Dendritic cell treated with granulocyte-macrophage colony-stimulating factor and Interleukin-4, amounts not matched to agents 40 ng/mL and 50 ng/mL, for 4 days (primary cell): ENCODE data around the gene ACTN1.

ENCODE experiments used
- H3K27ac Mint-ChIP-seq: one replicate; pipeline ENCODE4 v1.8.0; 2022; ENCODE audit warnings: mild to moderate bottlenecking, mixed read lengths
- H3K27me3 Mint-ChIP-seq: one replicate; pipeline ENCODE4 v1.8.0; 2022; ENCODE audit warnings: mild to moderate bottlenecking, mixed read lengths
- H3K36me3 Mint-ChIP-seq: one replicate; pipeline ENCODE4 v1.8.0; 2022; ENCODE audit warnings: low read depth, mixed read lengths
- H3K4me1 Mint-ChIP-seq: one replicate; pipeline ENCODE4 v1.8.0; 2022; ENCODE audit warnings: low read depth, mixed read lengths
- H3K4me3 Mint-ChIP-seq: one replicate; pipeline ENCODE4 v1.8.0; 2022; ENCODE audit warnings: mild to moderate bottlenecking, moderate library complexity, mixed read lengths
- H3K9me3 Mint-ChIP-seq: one replicate; pipeline ENCODE4 v1.8.0; 2022; ENCODE audit warnings: mixed read lengths
- intact Hi-C: fragments of 100-400 bp; cut with micrococcal nuclease; formaldehyde crosslinking; loops from one replicate; pipeline ENCODE4 v1.15.0; 2022

ACTN1 gene

GRCh38 chr14:69004731-69005431 lies 25.8 kb upstream of the ACTN1 start:
- Mint-ChIP-seq H3K27me3 (peaks cover 9% of the 10 kb centered on the region), H3K4me3 (no peak overlapping the region), H3K27ac (peak overlapping the region; percentile 4), H3K36me3 (no peaks in the 10 kb centered on the region), H3K9me3 (no peaks in the 10 kb centered on the region), H3K4me1 (peaks cover 5% of the 10 kb centered on the region)
- intact Hi-C loops = no loop called here

GRCh38 chr14:69003626-69004025 lies 24.5 kb upstream of the ACTN1 start:
- Mint-ChIP-seq H3K4me1 (peaks cover 5% of the 10 kb centered on the region), H3K36me3 (no peaks in the 10 kb centered on the region), H3K27me3 (peaks cover 9% of the 10 kb centered on the region), H3K4me3 (no peak overlapping the region), H3K27ac (no peak overlapping the region), H3K9me3 (no peaks in the 10 kb centered on the region)
- intact Hi-C loops = no loop called here

- no peaks in the 10 kb centered on the region for H3K9me3 Mint-ChIP-seq
- H3K4me1 Mint-ChIP-seq = peaks cover 5% of the 10 kb centered on the region
- no peak overlapping the region for H3K4me3 Mint-ChIP-seq
- no peaks in the 10 kb centered on the region for H3K36me3 Mint-ChIP-seq
- H3K27me3 Mint-ChIP-seq = peaks cover 9% of the 10 kb centered on the region
- intact Hi-C loops = no loop called here
- H3K27ac Mint-ChIP-seq = no peak overlapping the region
These were observed 23.0 kb upstream of the ACTN1 start for GRCh38 chr14:69002069-69002468.

GRCh38 chr14:69001375-69001774 lies 22.3 kb upstream of the ACTN1 start:
- intact Hi-C loops = no loop called here
- no peak overlapping the region for H3K27ac Mint-ChIP-seq
- H3K27me3 Mint-ChIP-seq = peaks cover 9% of the 10 kb centered on the region
- no peaks in the 10 kb centered on the region for H3K9me3 Mint-ChIP-seq
- peaks cover 5% of the 10 kb centered on the region for H3K4me1 Mint-ChIP-seq
- no peak overlapping the region for H3K4me3 Mint-ChIP-seq
- H3K36me3 Mint-ChIP-seq = no peaks in the 10 kb centered on the region

- Mint-ChIP-seq H3K9me3 (no peaks in the 10 kb centered on the region), H3K27ac (no peak overlapping the region), H3K36me3 (no peaks in the 10 kb centered on the region), H3K4me1 (peaks cover 6% of the 10 kb centered on the region), H3K27me3 (peaks cover 2% of the 10 kb centered on the region), H3K4me3 (no peak overlapping the region)
- intact Hi-C loops = no loop called here
These were observed 19.0 kb upstream of the ACTN1 start for GRCh38 chr14:68998062-68998461.

- Mint-ChIP-seq H3K4me3 (no peak overlapping the region), H3K9me3 (no peaks in the 10 kb centered on the region), H3K36me3 (no peaks in the 10 kb centered on the region), H3K4me1 (peaks cover 6% of the 10 kb centered on the region), H3K27ac (no peak overlapping the region), H3K27me3 (peaks cover 2% of the 10 kb centered on the region)
- intact Hi-C loops = no loop called here
These were observed 16.6 kb upstream of the ACTN1 start for GRCh38 chr14:68995731-68996130.

GRCh38 chr14:68994056-68994455 lies 15.0 kb upstream of the ACTN1 start:
- intact Hi-C loops = no loop called here

GRCh38 chr14:68987653-68988036 lies 8.5 kb upstream of the ACTN1 start:
- no peaks in the 10 kb centered on the region for H3K36me3 Mint-ChIP-seq

More at GRCh38 chr14:68994056-68994455, 15.0 kb upstream of the ACTN1 start:
- H3K36me3 Mint-ChIP-seq = no peaks in the 10 kb centered on the region
- H3K9me3 Mint-ChIP-seq = no peaks in the 10 kb centered on the region
- H3K27ac Mint-ChIP-seq = no peak overlapping the region
- peaks cover 2% of the 10 kb centered on the region for H3K27me3 Mint-ChIP-seq
- peaks cover 6% of the 10 kb centered on the region for H3K4me1 Mint-ChIP-seq
- H3K4me3 Mint-ChIP-seq = no peak overlapping the region

GRCh38 chr14:68986926-68987652 lies 8.0 kb upstream of the ACTN1 start:
- Mint-ChIP-seq H3K36me3 (no peaks in the 10 kb centered on the region), H3K9me3 (no peaks in the 10 kb centered on the region), H3K27me3 (peaks cover 15% of the 10 kb centered on the region), H3K27ac (no peak overlapping the region), H3K4me1 (no peaks in the 10 kb centered on the region), H3K4me3 (no peak overlapping the region)
- intact Hi-C loops = no loop called here

More at GRCh38 chr14:68987653-68988036, 8.5 kb upstream of the ACTN1 start:
- Mint-ChIP-seq H3K27ac (no peak overlapping the region), H3K4me3 (no peak overlapping the region), H3K27me3 (peaks cover 12% of the 10 kb centered on the region), H3K4me1 (no peaks in the 10 kb centered on the region), H3K9me3 (no peaks in the 10 kb centered on the region)
- intact Hi-C loops = no loop called here

- Mint-ChIP-seq H3K27me3 (peaks cover 20% of the 10 kb centered on the region), H3K4me3 (no peak overlapping the region), H3K4me1 (no peaks in the 10 kb centered on the region), H3K27ac (no peak overlapping the region), H3K9me3 (no peaks in the 10 kb centered on the region), H3K36me3 (no peaks in the 10 kb centered on the region)
- intact Hi-C loops = no loop called here
These were observed 7.1 kb upstream of the ACTN1 start for GRCh38 chr14:68986225-68986624.

- Mint-ChIP-seq H3K9me3 (no peaks in the 10 kb centered on the region), H3K4me3 (no peak overlapping the region), H3K4me1 (peaks cover 7% of the 10 kb centered on the region), H3K27me3 (peaks cover 23% of the 10 kb centered on the region), H3K27ac (no peak overlapping the region), H3K36me3 (no peaks in the 10 kb centered on the region)
- intact Hi-C loops = no loop called here
These were observed 5.6 kb upstream of the ACTN1 start for GRCh38 chr14:68984686-68985085.

GRCh38 chr14:68983191-68983590 lies 4.1 kb upstream of the ACTN1 start:
- peaks cover 7% of the 10 kb centered on the region for H3K4me1 Mint-ChIP-seq
- H3K27me3 Mint-ChIP-seq = peaks cover 23% of the 10 kb centered on the region
- intact Hi-C loops = no loop called here
- H3K4me3 Mint-ChIP-seq = no peak overlapping the region
- peaks cover 3% of the 10 kb centered on the region for H3K36me3 Mint-ChIP-seq
- no peaks in the 10 kb centered on the region for H3K9me3 Mint-ChIP-seq
- H3K27ac Mint-ChIP-seq = no peak overlapping the region

GRCh38 chr14:68982581-68982980 lies 3.5 kb upstream of the ACTN1 start:
- intact Hi-C loops = no loop called here
- Mint-ChIP-seq H3K36me3 (peaks cover 9% of the 10 kb centered on the region), H3K27me3 (peaks cover 23% of the 10 kb centered on the region), H3K27ac (no peak overlapping the region), H3K9me3 (no peaks in the 10 kb centered on the region), H3K4me1 (peaks cover 7% of the 10 kb centered on the region), H3K4me3 (no peak overlapping the region)

- peaks cover 14% of the 10 kb centered on the region for H3K36me3 Mint-ChIP-seq
- peaks cover 23% of the 10 kb centered on the region for H3K27me3 Mint-ChIP-seq
- no peak overlapping the region for H3K4me3 Mint-ChIP-seq
- H3K9me3 Mint-ChIP-seq = no peaks in the 10 kb centered on the region
- H3K4me1 Mint-ChIP-seq = peaks cover 17% of the 10 kb centered on the region
- H3K27ac Mint-ChIP-seq = no peak overlapping the region
- intact Hi-C loops = no loop called here
These were observed 2.5 kb upstream of the ACTN1 start for GRCh38 chr14:68981539-68981976.
